Subcutaneous adipose tissue (tissue), 4 donors: ENCODE results near the gene PTPA. TPM values are rescaled to one million over a fixed set of nuclear protein-coding genes. Genes with fewer than 3 reads are reported as not detected.

Experiments used
- CTCF ChIP-seq: fragments of 450-650 bp; IDR thresholded peaks from one replicate; pipeline ENCODE4 v1.5.1; 2016; ENCODE audit warnings: low read depth, mild to moderate bottlenecking, control low read depth, antibody characterized with exemption, moderate library complexity
- total RNA-seq, 4 donors: library from RNA; depleted of rRNA; stranded (reverse); fragments of >200 nt; gene quantifications; one replicate each; pipeline ENCODE4 v1.1.0, GENCODE V29; 2016

PTPA gene
- total RNA-seq, 4 donors from 2014 or later: 23.8 to 51.1 (median 34.4) TPM

- no peak for TF ChIP-seq CTCF
Measured at GRCh38 chr9:129070696-129071525, 40.3 kb upstream of the PTPA start.

- TF ChIP-seq CTCF: no peak
Measured at GRCh38 chr9:129071526-129072126, 39.6 kb upstream of the PTPA start.

- no peak for TF ChIP-seq CTCF
Measured at GRCh38 chr9:129072171-129072570, 39.0 kb upstream of the PTPA start.

- no peak for TF ChIP-seq CTCF
Measured at GRCh38 chr9:129073404-129073803, 37.8 kb upstream of the PTPA start.

- TF ChIP-seq CTCF: no peak
Measured at GRCh38 chr9:129074106-129074505, 37.1 kb upstream of the PTPA start.

GRCh38 chr9:129075996-129076639 is 35.1 kb upstream of the PTPA start:
- TF ChIP-seq CTCF: no peak

GRCh38 chr9:129076640-129077037 is 34.6 kb upstream of the PTPA start:
- no peak for TF ChIP-seq CTCF
